Astrocyte (in vitro differentiated cells and primary cell): ENCODE data around the gene B4GALNT3. TPM values are rescaled to one million over a fixed set of nuclear protein-coding genes. Genes with fewer than 3 reads are reported as not detected.
A peak's percentile ranks its signal among the peaks of the same experiment; 100 is the strongest.

Source experiments
- DNase-seq: peaks from one replicate; pipeline ENCODE4 v3.0.0-alpha.2; 2010; ENCODE audit warnings: low read depth
- FAIRE-seq: peaks from 2 replicates; lab custom pipeline; 2011; peaks lifted over from hg19 to GRCh38; lab: Jason Lieb, UNC
- H2AFZ ChIP-seq: 2 replicates; pipeline ENCODE4 v1.6.0; 2012; ENCODE audit warnings: low read depth, low read length, inconsistent platforms
- H3K27ac ChIP-seq: 2 replicates; pipeline ENCODE4 v1.5.1; 2011; ENCODE audit warnings: low read depth, low read length, inconsistent platforms
- H3K27me3 ChIP-seq: 2 replicates; pipeline ENCODE4 v1.6.0; 2011; ENCODE audit warnings: low read length, inconsistent platforms; ENCODE audit not compliant: insufficient read depth
- H3K36me3 ChIP-seq: 2 replicates; pipeline ENCODE4 v1.5.1; 2011; ENCODE audit warnings: low read length, inconsistent platforms; ENCODE audit not compliant: insufficient read depth
- H3K4me1 ChIP-seq: 2 replicates; pipeline ENCODE4 v1.5.1; 2011; ENCODE audit warnings: low read length, inconsistent platforms; ENCODE audit not compliant: insufficient read depth
- H3K4me2 ChIP-seq: 2 replicates; pipeline ENCODE4 v1.6.0; 2012; ENCODE audit warnings: low read length, inconsistent platforms
- H3K4me3 ChIP-seq: 2 replicates; pipeline ENCODE4 v1.5.1; 2011; ENCODE audit warnings: low read depth, mild to moderate bottlenecking, low read length, inconsistent platforms; ENCODE audit not compliant: insufficient read depth
- H3K79me2 ChIP-seq: 2 replicates; pipeline ENCODE4 v1.6.0; 2012; ENCODE audit warnings: mild to moderate bottlenecking, low read length, inconsistent platforms; ENCODE audit not compliant: insufficient read depth
- H3K9ac ChIP-seq: 2 replicates; pipeline ENCODE4 v1.6.0; 2012; ENCODE audit warnings: mild to moderate bottlenecking, low read length, inconsistent platforms
- H3K9me3 ChIP-seq: 2 replicates; pipeline ENCODE4 v1.5.1; 2012; ENCODE audit warnings: low read depth, mild to moderate bottlenecking, low read length, inconsistent platforms; ENCODE audit not compliant: insufficient read depth
- H4K20me1 ChIP-seq: 2 replicates; pipeline ENCODE4 v1.6.0; 2012; ENCODE audit warnings: low read length, inconsistent platforms; ENCODE audit not compliant: insufficient read depth
- H3K27ac Mint-ChIP-seq: one replicate; pipeline ENCODE4 v1.8.0; 2021; ENCODE audit warnings: mild to moderate bottlenecking, mixed read lengths; ENCODE audit not compliant: unreplicated experiment
- H3K27me3 Mint-ChIP-seq: one replicate; pipeline ENCODE4 v1.8.0; 2021; ENCODE audit warnings: low read depth, mixed read lengths; ENCODE audit not compliant: unreplicated experiment
- H3K36me3 Mint-ChIP-seq: one replicate; pipeline ENCODE4 v1.8.0; 2021; ENCODE audit warnings: low read depth, mixed read lengths; ENCODE audit not compliant: unreplicated experiment
- H3K4me1 Mint-ChIP-seq: one replicate; pipeline ENCODE4 v1.8.0; 2021; ENCODE audit warnings: low read depth, mixed read lengths; ENCODE audit not compliant: unreplicated experiment
- H3K4me3 Mint-ChIP-seq: one replicate; pipeline ENCODE4 v1.8.0; 2021; ENCODE audit warnings: mild to moderate bottlenecking, moderate library complexity, mixed read lengths; ENCODE audit not compliant: unreplicated experiment
- H3K9me3 Mint-ChIP-seq: one replicate; pipeline ENCODE4 v1.8.0; 2021; ENCODE audit warnings: mild to moderate bottlenecking, mixed read lengths; ENCODE audit not compliant: unreplicated experiment
- CTCF ChIP-seq: IDR thresholded peaks from 2 replicates; pipeline ENCODE4 v1.5.1; 2011; ENCODE audit warnings: low read depth, mild to moderate bottlenecking, inconsistent platforms, low read length, moderate library complexity; ENCODE audit not compliant: insufficient read depth
- EZH2 ChIP-seq: IDR thresholded peaks from 2 replicates; pipeline ENCODE4 v1.6.1; 2012; ENCODE audit warnings: mild to moderate bottlenecking, low read length, inconsistent platforms; ENCODE audit not compliant: insufficient read depth
- total RNA-seq: library from RNA; stranded (reverse); gene quantifications from 2 replicates; pipeline ENCODE4 v1.2.1, GENCODE V29; 2021

B4GALNT3 gene
- total RNA-seq, 1 donor from 2014 or later, result 3.6 TPM

GRCh38 chr12:569091-569676 lies 109.4 kb downstream of the B4GALNT3 start:
- H2AFZ ChIP-seq, result peak overlapping the region; percentile 88
- FAIRE-seq (no peak), DNase-seq (no peak)
- H4K20me1 ChIP-seq, result no peaks in the 10 kb centered on the region
- H3K9me3 ChIP-seq, result no peaks in the 10 kb centered on the region
- H3K9me3 Mint-ChIP-seq, result peaks cover 3% of the 10 kb centered on the region
- H3K4me3 Mint-ChIP-seq, result peak overlapping the region; percentile 81
- H3K4me3 ChIP-seq, result no peak overlapping the region
- TF ChIP-seq EZH2 (no peak), CTCF (no peak)
- H3K27ac Mint-ChIP-seq, result no peak overlapping the region
- H3K4me2 ChIP-seq, result peak overlapping the region; percentile 90
- H3K36me3 ChIP-seq, result no peaks in the 10 kb centered on the region
- peaks cover 18% of the 10 kb centered on the region for H3K27me3 Mint-ChIP-seq
- no peaks in the 10 kb centered on the region for H3K79me2 ChIP-seq
- H3K36me3 Mint-ChIP-seq, result no peaks in the 10 kb centered on the region
- H3K9ac ChIP-seq, result peak overlapping the region; percentile 84
- H3K27me3 ChIP-seq, result peaks cover 10% of the 10 kb centered on the region
- peaks cover 25% of the 10 kb centered on the region for H3K4me1 ChIP-seq
- H3K27ac ChIP-seq, result no peak overlapping the region
- H3K4me1 Mint-ChIP-seq, result peaks cover 12% of the 10 kb centered on the region

- DNase-seq (peak; percentile 61), FAIRE-seq (no peak)
- Histone ChIP-seq H3K9ac (peak overlapping the region; percentile 84), H3K36me3 (no peaks in the 10 kb centered on the region), H3K27me3 (peaks cover 5% of the 10 kb centered on the region), H3K4me3 (peak overlapping the region; percentile 58), H3K27ac (peak overlapping the region; percentile 72), H3K4me1 (peaks cover 25% of the 10 kb centered on the region), H3K4me2 (peak overlapping the region; percentile 90), H3K79me2 (no peaks in the 10 kb centered on the region), H2AFZ (peak overlapping the region; percentile 88), H4K20me1 (no peaks in the 10 kb centered on the region), H3K9me3 (no peaks in the 10 kb centered on the region)
- TF ChIP-seq EZH2 (no peak), CTCF (peak; percentile 56)
- peaks cover 18% of the 10 kb centered on the region for H3K27me3 Mint-ChIP-seq
- H3K4me1 Mint-ChIP-seq, result peaks cover 15% of the 10 kb centered on the region
- H3K27ac Mint-ChIP-seq, result no peak overlapping the region
- no peaks in the 10 kb centered on the region for H3K36me3 Mint-ChIP-seq
- peak overlapping the region; percentile 81 for H3K4me3 Mint-ChIP-seq
- peaks cover 8% of the 10 kb centered on the region for H3K9me3 Mint-ChIP-seq
Measured at GRCh38 chr12:569803-570434, 110.2 kb downstream of the B4GALNT3 start.
